GM12878 (cell line): ENCODE results near the gene C2orf92. TPM values are rescaled to one million over a fixed set of nuclear protein-coding genes. Genes with fewer than 3 reads are reported as not detected.

Experiments
- HDGF ChIP-seq: fragments of 450-650 bp; IDR thresholded peaks from 2 replicates; pipeline ENCODE4 v1.6.1; 2016; ENCODE audit warnings: antibody characterized with exemption
- IRF4 ChIP-seq: IDR thresholded peaks from 2 replicates; pipeline ENCODE4 v1.6.1; 2011; ENCODE audit warnings: low read depth, low read length
- IRF5 ChIP-seq: fragments of 450-650 bp; IDR thresholded peaks from 2 replicates; pipeline ENCODE4 v1.6.1; 2017; ENCODE audit warnings: borderline replicate concordance
- KDM1A ChIP-seq: fragments of 200-600 bp; sonication (generic); IDR thresholded peaks from 2 replicates; pipeline ENCODE4 v1.6.1; 2016; ENCODE audit warnings: borderline replicate concordance
- LARP7 ChIP-seq: fragments of 450-650 bp; IDR thresholded peaks from 2 replicates; pipeline ENCODE4 v1.6.1; 2017; ENCODE audit warnings: mild to moderate bottlenecking
- NFIC ChIP-seq: IDR thresholded peaks from 2 replicates; pipeline ENCODE4 v1.6.1; 2012; ENCODE audit warnings: low read depth, mild to moderate bottlenecking, inconsistent platforms, low read length, moderate library complexity
- NR2C2 ChIP-seq: IDR thresholded peaks from 2 replicates; pipeline ENCODE4 v1.6.1; 2011; ENCODE audit warnings: borderline replicate concordance, low read depth; ENCODE audit not compliant: control insufficient read depth, insufficient read length
- PAX8 ChIP-seq: fragments of 450-650 bp; IDR thresholded peaks from 2 replicates; pipeline ENCODE4 v1.6.1; 2017; ENCODE audit warnings: mild to moderate bottlenecking, moderate library complexity
- PRDM15 ChIP-seq: fragments of 450-650 bp; formaldehyde crosslinking; IDR thresholded peaks from 2 replicates; pipeline ENCODE4 v1.4.0; 2020; ENCODE audit warnings: mild to moderate bottlenecking, moderate library complexity
- RAD21 ChIP-seq: IDR thresholded peaks from 2 replicates; pipeline ENCODE4 v1.6.1; 2011; ENCODE audit warnings: mild to moderate bottlenecking, low read depth, low read length, moderate library complexity; ENCODE audit not compliant: insufficient read depth
- RAD51 ChIP-seq: fragments of 450-650 bp; IDR thresholded peaks from 2 replicates; pipeline ENCODE4 v1.6.1; 2016; ENCODE audit warnings: moderate library complexity, mild to moderate bottlenecking, inconsistent platforms
- SRF ChIP-seq, 2 experiments: IDR thresholded peaks; 2 replicates each; pipeline ENCODE4 v1.6.1; 2011; ENCODE audit warnings: low read depth in 2 of 2, low read length in 2 of 2, mild to moderate bottlenecking in 1 of 2, moderate library complexity in 1 of 2
- TCF12 ChIP-seq: IDR thresholded peaks from 2 replicates; pipeline ENCODE4 v1.6.1; 2011; ENCODE audit warnings: low read depth, mild to moderate bottlenecking, low read length
- TCF3 ChIP-seq: IDR thresholded peaks from 2 replicates; pipeline ENCODE4 v1.6.1; 2012; ENCODE audit warnings: low read depth, mild to moderate bottlenecking, low read length, borderline replicate concordance; ENCODE audit not compliant: insufficient read depth
- YY1 ChIP-seq: IDR thresholded peaks from 2 replicates; pipeline ENCODE4 v1.6.1; 2011; ENCODE audit warnings: low read depth, mild to moderate bottlenecking, low read length
- polyA plus RNA-seq, 11 experiments: library from polyadenylated mRNA; depleted of rRNA in 4 of 11; unstranded in 6 of 11; stranded (reverse) in 5 of 11; fragments of >200 nt; fragmentation: Nextera tagmentation in 4 of 11; fragmentation: Illumina TruSeq in 1 of 11; extraction: Ambion mirVana in 4 of 11; extraction: Trizol in 1 of 11; gene quantifications; 1 replicate in 1 of 11; 2 replicates in 10 of 11; pipeline versions ENCODE4 v1.2.1 to v1.2.3, GENCODE V29; 2011 to 2016; ENCODE audit warnings: inconsistent platforms in 2 of 11, missing spikeins in 2 of 11, low read depth in 1 of 11
- total RNA-seq, 4 experiments: library from RNA; depleted of rRNA in 3 of 4; stranded (reverse); fragments of >200 nt in 3 of 4; fragmentation: Illumina TruSeq in 1 of 4; extraction: Trizol in 1 of 4; gene quantifications; 2 replicates each; pipeline versions ENCODE4 v1.2.1 to v1.2.3, GENCODE V29; 2013 to 2021
- TF ChIP-seq, protein P1 (sequence below): IDR thresholded peaks from 2 replicates; pipeline ENCODE4 v1.6.1; 2011; ENCODE audit warnings: mild to moderate bottlenecking, low read depth, low read length, moderate library complexity; ENCODE audit not compliant: insufficient replicate concordance
- TF ChIP-seq, protein P2 (sequence below): IDR thresholded peaks from 2 replicates; pipeline ENCODE4 v1.6.1; 2012; ENCODE audit warnings: low read length, inconsistent platforms

C2orf92 gene
- total and polyA plus RNA-seq, 10 of the 15 experiments (the other 5 are each of a cell fraction or from before 2014, with no cell fraction given): 0.40 to 10.1 (median 3.7) TPM

GRCh38 chr2:97740590-97741182 lies 71.2 kb downstream of the C2orf92 start (continued):
- TF ChIP-seq TCF12: peak; percentile 80
- no peak for TF ChIP-seq PRDM15
- TF ChIP-seq LARP7: no peak
- TF ChIP-seq, protein P1, sequence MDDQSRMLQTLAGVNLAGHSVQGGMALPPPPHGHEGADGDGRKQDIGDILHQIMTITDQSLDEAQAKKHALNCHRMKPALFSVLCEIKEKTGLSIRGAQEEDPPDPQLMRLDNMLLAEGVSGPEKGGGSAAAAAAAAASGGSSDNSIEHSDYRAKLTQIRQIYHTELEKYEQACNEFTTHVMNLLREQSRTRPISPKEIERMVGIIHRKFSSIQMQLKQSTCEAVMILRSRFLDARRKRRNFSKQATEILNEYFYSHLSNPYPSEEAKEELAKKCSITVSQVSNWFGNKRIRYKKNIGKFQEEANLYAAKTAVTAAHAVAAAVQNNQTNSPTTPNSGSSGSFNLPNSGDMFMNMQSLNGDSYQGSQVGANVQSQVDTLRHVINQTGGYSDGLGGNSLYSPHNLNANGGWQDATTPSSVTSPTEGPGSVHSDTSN: no peak
- peak; percentile 59 for TF ChIP-seq RAD21
- TF ChIP-seq IRF4: no peak
- TF ChIP-seq KDM1A: no peak
- no peak for TF ChIP-seq PAX8
- TF ChIP-seq IRF5: no peak
- TF ChIP-seq NR2C2: no peak
- TF ChIP-seq, protein P2, sequence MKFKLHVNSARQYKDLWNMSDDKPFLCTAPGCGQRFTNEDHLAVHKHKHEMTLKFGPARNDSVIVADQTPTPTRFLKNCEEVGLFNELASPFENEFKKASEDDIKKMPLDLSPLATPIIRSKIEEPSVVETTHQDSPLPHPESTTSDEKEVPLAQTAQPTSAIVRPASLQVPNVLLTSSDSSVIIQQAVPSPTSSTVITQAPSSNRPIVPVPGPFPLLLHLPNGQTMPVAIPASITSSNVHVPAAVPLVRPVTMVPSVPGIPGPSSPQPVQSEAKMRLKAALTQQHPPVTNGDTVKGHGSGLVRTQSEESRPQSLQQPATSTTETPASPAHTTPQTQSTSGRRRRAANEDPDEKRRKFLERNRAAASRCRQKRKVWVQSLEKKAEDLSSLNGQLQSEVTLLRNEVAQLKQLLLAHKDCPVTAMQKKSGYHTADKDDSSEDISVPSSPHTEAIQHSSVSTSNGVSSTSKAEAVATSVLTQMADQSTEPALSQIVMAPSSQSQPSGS: no peak
- peak; percentile 62; the same call in 1 of the 2 replicates for TF ChIP-seq YY1
- no peak for TF ChIP-seq HDGF
- no peak for TF ChIP-seq NFIC
- no peak for TF ChIP-seq RAD51
- TF ChIP-seq SRF (IDR thresholded peaks at IDR 0.05; ENCODE audit: low read depth in 2 of 2, low read length in 2 of 2): no peak
- peak; percentile 91 for TF ChIP-seq TCF3
